Mesodermal cell (in vitro differentiated cells): ENCODE measurements around the gene HNRNPA0.

Source experiments
- H3K27ac ChIP-seq: 2 replicates; pipeline ENCODE4 v1.7.0; 2013; ENCODE audit warnings: mild to moderate bottlenecking, low read depth, low read length, moderate library complexity; ENCODE audit not compliant: severe bottlenecking
- H3K36me3 ChIP-seq: 2 replicates; pipeline ENCODE4 v1.7.1; 2013; ENCODE audit warnings: mild to moderate bottlenecking, low read length, moderate library complexity; ENCODE audit not compliant: control insufficient read depth, insufficient read depth
- H3K4me1 ChIP-seq: one replicate; pipeline ENCODE4 v1.7.1; 2013; ENCODE audit warnings: mild to moderate bottlenecking, low read length; ENCODE audit not compliant: insufficient read depth, control insufficient read depth, poor library complexity, severe bottlenecking
- H3K4me3 ChIP-seq: 2 replicates; pipeline ENCODE4 v1.7.0; 2013; ENCODE audit warnings: low read length, control low read depth, mild to moderate bottlenecking; ENCODE audit not compliant: insufficient read depth, poor library complexity, severe bottlenecking; ENCODE audit errors: extremely low read depth
- H3K9me3 ChIP-seq: 2 replicates; pipeline ENCODE4 v1.7.1; 2013; ENCODE audit warnings: mild to moderate bottlenecking, low read length, moderate library complexity; ENCODE audit not compliant: control insufficient read depth
- WGBS, 2 experiments: methylation state at CpG; one replicate each; pipeline ENCODE4 v1.1.5; 2013; ENCODE audit warnings: missing lambda C conversion rate in 2 of 2; ENCODE audit not compliant: insufficient coverage in 2 of 2; 5-methylcytosine and 5-hydroxymethylcytosine counted together

Gene HNRNPA0

DNA sequence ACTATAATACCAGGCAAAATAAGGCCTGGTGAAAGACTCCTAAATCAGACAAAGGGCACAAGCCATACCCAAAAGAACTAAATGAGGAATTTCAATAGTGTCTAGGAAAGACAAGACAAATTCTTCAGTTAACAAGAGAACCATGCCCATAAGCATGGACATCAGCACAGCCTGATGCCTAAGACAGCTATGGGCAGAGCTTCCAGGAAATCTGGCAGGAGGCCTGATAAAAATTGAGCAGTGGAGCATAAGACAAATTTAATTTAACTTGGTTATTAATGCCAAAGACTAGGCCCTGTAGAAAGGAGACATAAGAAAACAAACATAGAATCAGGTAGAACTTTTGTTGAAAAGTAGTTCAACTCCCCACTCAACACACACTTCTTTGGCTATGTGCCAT, 35.6 kb downstream of the HNRNPA0 start:
- H3K36me3 ChIP-seq: no peaks in the 10 kb centered on the region
- no peaks in the 10 kb centered on the region for H3K4me1 ChIP-seq
- H3K27ac ChIP-seq: no peak overlapping the region
- no peaks in the 10 kb centered on the region for H3K9me3 ChIP-seq
- no peak overlapping the region for H3K4me3 ChIP-seq

DNA sequence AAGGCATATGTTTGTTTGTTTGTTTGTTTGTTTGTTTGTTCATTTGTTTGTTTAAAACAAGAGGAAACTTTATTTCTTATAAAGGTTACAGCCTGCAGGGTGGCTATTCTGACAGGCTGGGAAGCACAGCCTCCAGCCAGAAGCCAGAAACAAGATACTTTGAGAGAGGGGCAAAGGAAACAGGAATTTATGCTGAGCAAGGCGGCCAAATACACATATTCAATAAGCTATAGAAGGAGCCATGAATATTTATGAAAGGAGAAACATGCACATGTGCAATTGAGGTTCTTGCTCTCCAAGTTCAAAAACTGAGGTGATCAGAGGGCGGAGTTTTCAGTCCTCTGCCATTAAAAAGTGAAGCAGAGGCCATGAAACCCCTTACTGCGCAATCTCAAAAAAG, 37.8 kb downstream of the HNRNPA0 start:
- Histone ChIP-seq H3K27ac (no peak overlapping the region), H3K9me3 (no peaks in the 10 kb centered on the region), H3K4me1 (no peaks in the 10 kb centered on the region), H3K36me3 (no peaks in the 10 kb centered on the region), H3K4me3 (no peak overlapping the region)
- 95 to 100% methylated on average over 2 of the region's 3 CpGs for WGBS, 2 experiments

DNA sequence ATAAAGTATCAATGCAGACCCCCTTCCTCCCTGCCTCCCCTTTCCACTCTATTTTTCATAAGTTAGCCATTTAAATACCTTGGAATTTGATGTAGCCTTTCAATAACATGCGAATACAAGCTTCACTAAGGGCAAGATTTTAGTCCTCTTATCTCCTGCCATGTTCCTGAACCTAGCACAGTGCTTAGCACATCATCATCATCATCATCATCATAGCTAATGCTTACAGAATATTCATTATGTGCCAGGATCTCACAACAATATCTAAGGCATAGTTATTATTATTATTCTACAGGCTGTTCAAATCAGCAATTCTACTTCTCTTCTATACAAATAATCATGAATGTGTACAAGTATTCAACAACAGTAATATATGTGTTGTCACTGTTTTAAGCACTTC, 38.7 kb downstream of the HNRNPA0 start:
- H3K4me1 ChIP-seq: no peaks in the 10 kb centered on the region
- H3K4me3 ChIP-seq: no peak overlapping the region
- no peaks in the 10 kb centered on the region for H3K36me3 ChIP-seq
- H3K27ac ChIP-seq: no peak overlapping the region
- WGBS, 2 experiments: no CpG with 5 or more reads among the region's 1 CpG
- H3K9me3 ChIP-seq: no peaks in the 10 kb centered on the region

DNA sequence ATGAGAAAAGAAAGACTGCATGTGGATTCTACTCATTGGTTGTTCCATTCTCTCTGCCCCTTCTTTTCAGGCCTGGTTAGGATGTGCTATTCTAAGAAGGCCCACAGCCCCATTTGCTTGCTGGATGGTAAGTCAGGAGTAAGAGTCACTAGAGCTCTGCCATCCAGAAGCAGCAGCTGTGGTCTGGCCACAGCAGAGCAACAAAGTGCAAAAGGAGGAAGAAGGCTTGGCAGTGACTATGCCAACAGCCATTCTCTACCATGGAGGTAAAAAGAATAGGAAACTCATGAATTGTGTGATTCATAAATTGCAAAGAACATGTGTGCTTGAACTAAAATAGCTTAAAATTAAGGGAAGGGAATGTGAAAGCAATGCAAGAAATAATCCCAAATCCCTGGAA, 39.2 kb downstream of the HNRNPA0 start:
- no peaks in the 10 kb centered on the region for H3K9me3 ChIP-seq
- no peaks in the 10 kb centered on the region for H3K4me1 ChIP-seq
- no peak overlapping the region for H3K4me3 ChIP-seq
- no peaks in the 10 kb centered on the region for H3K36me3 ChIP-seq
- no peak overlapping the region for H3K27ac ChIP-seq

DNA sequence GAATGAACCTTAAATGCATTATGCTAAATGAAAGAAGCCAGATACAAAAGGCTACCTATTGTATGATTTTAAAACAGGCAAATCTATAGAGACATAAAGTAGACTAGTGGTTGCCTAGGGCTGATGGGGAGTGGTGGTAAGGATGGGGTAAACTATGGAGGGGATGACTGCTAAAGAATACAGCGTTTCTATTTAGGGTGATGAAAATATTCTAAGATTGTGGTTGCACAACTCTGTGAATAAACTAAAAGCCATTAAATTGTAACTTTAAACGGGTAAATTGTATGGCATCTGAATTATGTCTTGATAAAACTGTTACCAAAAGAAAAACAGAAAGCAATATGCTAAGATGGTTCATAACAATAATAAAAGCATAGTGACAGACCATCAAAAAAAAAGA, 39.7 kb downstream of the HNRNPA0 start:
- Histone ChIP-seq H3K27ac (no peak overlapping the region), H3K4me1 (no peaks in the 10 kb centered on the region), H3K4me3 (no peak overlapping the region), H3K9me3 (no peaks in the 10 kb centered on the region), H3K36me3 (no peaks in the 10 kb centered on the region)
- 67 to 83% methylated on average over 1 of the region's 2 CpGs for WGBS, 2 experiments

DNA sequence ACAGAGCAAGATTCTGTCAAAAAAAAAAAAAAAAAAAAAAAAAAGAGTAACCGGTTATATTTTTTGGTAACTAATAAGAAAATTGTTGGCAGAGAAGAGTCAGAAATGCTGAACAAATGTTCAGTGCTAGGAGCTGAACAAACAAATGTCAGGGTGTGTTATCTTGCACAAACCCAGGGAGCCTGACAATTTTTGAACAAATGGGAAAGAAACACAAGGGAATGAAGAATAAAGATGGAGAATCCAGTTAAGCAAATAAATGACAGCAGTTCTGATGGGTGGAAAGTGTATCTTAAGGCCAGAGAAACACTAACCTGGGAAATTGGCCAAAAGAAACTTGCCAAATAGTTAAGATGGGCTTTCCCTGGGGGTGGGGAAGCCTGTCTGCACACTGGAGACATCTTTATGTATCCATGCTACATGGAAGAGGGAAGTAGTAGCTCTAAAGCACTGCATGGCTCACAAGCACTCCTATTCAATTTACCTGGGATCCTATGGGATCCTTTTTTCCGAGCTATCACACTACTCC, 42.0 kb downstream of the HNRNPA0 start:
- WGBS, 2 experiments: no CpG with 5 or more reads among the region's 2 CpGs
- H3K4me3 ChIP-seq: no peak overlapping the region
- no peaks in the 10 kb centered on the region for H3K9me3 ChIP-seq

DNA sequence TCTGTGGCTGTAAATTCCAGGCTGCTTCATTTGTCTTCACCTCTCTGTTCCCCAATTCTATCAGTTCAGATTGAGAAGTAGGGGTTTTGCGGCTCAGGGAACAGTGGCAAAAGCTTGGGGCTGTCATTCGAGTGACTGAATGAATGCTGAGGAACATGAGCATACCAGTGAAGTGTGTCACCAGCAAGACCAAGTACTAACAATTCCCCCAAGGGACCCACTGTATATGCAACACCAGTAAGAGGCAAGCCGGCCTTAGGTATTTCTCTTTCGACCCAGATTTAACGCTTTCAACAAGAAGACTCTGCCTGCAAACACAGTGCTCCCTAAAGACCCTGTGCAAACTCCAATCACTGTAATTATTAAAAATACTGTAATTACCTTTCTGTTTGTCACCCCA, 44.1 kb downstream of the HNRNPA0 start:
- H3K4me1 ChIP-seq: no peaks in the 10 kb centered on the region
- H3K27ac ChIP-seq: no peak overlapping the region
- H3K4me3 ChIP-seq: no peak overlapping the region
- H3K9me3 ChIP-seq: no peaks in the 10 kb centered on the region
- peaks cover 7% of the 10 kb centered on the region for H3K36me3 ChIP-seq
- 76 to 85% methylated on average over 2 to 3 of the region's 5 CpGs for WGBS, 2 experiments

More for the DNA sequence above, 42.0 kb downstream of the HNRNPA0 start:
- H3K27ac ChIP-seq: no peak overlapping the region
- no peaks in the 10 kb centered on the region for H3K4me1 ChIP-seq
- H3K36me3 ChIP-seq: peaks cover 7% of the 10 kb centered on the region

DNA sequence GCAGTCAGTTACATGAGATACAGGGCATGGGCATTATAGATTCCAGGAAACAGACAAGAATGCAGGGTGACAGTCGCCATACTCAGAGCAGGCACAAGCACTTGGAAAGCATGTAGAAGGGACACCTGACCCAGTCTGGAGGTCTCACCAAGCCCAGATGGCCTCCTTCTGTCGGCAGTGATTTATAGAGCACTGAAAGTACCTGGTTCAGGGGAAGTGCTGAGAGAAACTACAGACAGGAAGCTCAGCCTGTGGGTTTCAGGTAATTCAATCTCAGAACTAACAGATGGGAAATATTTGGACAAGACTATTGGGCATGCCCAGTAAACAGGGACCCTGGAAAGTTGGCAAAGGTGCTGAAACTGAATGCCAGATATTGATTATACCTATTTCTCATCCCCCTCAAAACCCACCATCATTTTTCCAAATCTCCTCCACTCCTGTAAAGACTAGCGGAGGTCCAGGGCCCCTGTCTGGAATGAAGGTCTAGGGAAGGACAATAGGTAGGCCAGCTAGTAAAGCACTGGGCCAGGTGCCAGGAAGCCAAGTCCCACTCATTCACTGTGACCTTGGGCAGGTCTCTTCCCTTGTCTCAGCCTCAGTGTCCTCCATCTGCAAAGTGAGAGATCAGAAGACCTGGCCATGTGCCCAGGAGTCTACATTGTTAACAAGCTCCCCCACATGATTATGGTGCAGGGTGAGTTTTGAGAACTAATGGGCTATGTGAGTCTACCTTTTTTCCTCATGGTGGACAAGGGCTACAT, 45.2 kb downstream of the HNRNPA0 start:
- H3K36me3 ChIP-seq: peaks cover 7% of the 10 kb centered on the region
- WGBS, 2 experiments: 86 to 95% methylated on average over 2 of the region's 3 CpGs
- no peaks in the 10 kb centered on the region for H3K4me1 ChIP-seq
- H3K9me3 ChIP-seq: no peaks in the 10 kb centered on the region
- no peak overlapping the region for H3K27ac ChIP-seq
- no peak overlapping the region for H3K4me3 ChIP-seq

DNA sequence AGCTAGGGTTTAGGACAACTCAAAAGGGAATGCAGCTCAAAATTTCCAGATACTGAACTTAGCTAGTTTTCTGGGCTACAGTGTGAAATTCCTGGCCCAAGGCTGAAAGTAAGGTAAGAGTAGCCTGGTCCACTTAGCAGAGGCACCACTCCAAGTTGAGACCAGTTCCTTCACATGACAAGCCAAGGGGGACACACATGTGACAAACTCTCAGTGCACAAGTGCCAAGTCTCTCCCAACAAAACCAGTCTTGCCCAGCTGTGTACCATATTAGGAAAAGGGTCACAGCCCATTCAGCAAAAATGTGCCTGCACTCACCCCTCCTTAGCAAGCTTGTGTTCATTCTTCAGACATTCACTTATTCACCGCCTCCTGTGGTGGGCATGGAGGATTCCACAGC, 46.1 kb downstream of the HNRNPA0 start:
- peaks cover 7% of the 10 kb centered on the region for H3K36me3 ChIP-seq
- WGBS, 2 experiments: 100% methylated on average over 1 of the region's 1 CpG; no CpG with 5 or more reads in 1 of the 2 experiments
- no peak overlapping the region for H3K27ac ChIP-seq

DNA sequence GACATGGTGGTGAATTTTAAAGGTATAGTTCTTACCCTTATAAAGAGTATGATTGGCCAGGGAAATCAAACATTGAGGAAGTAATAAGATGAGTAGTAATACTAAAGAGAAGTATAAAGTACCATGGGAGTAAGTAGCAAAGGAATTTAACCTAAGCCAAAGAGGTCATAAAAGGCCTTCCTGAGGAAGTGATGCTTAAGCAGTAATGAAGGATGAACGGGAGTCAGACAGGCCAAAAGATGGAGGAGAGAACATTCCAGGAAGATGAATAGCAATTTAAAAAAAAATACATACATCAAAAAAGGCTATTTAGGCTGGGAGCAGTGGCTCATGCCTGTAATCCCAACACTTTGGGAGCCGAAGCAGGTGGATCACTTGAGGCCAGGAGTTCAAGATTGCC, 47.3 kb downstream of the HNRNPA0 start:
- Histone ChIP-seq H3K4me1 (no peaks in the 10 kb centered on the region), H3K36me3 (peaks cover 7% of the 10 kb centered on the region), H3K9me3 (no peaks in the 10 kb centered on the region), H3K27ac (no peak overlapping the region), H3K4me3 (no peak overlapping the region)
- WGBS, 2 experiments: 90 to 100% methylated on average over 1 of the region's 2 CpGs

More for the DNA sequence above, 46.1 kb downstream of the HNRNPA0 start:
- H3K4me1 ChIP-seq: no peaks in the 10 kb centered on the region
- H3K4me3 ChIP-seq: no peak overlapping the region
- H3K9me3 ChIP-seq: no peaks in the 10 kb centered on the region

DNA sequence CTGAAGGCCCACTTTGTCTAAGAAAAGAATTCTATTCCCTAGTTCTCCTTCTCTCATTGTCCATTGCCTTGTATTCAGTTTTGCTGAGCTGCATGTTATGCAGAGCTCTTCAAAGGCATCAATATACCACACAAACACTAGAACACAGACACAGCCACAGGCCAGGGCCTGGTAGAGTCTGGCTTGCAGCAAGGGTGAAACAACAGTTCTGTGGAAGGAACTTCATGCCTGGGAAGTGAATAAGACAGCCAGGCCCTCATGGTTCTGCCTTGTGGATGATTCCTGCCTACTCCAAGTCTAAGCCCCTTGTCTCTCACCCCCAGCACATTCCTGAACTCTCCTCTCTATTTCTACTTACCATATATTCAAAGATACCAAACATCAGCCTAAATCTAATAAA, 49.1 kb downstream of the HNRNPA0 start:
- H3K4me1 ChIP-seq: no peaks in the 10 kb centered on the region
- H3K9me3 ChIP-seq: no peaks in the 10 kb centered on the region
- H3K27ac ChIP-seq: no peak overlapping the region
- H3K4me3 ChIP-seq: no peak overlapping the region
- H3K36me3 ChIP-seq: peaks cover 7% of the 10 kb centered on the region
